Mesenchymal stem cell (in vitro differentiated cells and primary cell): ENCODE measurements around the gene CD4.
"Not testable (repeated sequence)": the region's sequence is repeated elsewhere in the genome, so short reads cannot be mapped to it uniquely, and the experiment has no call there.

Source experiments
- DNase-seq: peaks from one replicate; pipeline ENCODE4 v3.0.0-alpha.2; 2013
- H2AFZ ChIP-seq: one replicate; pipeline ENCODE4 v1.6.1; 2013; ENCODE audit warnings: low read depth, mild to moderate bottlenecking, control low read depth, inconsistent platforms, low read length, moderate library complexity
- H2AK5ac ChIP-seq: 2 replicates; pipeline ENCODE4 v1.6.1; 2013; ENCODE audit warnings: low read length, moderate library complexity, mild to moderate bottlenecking, inconsistent platforms; ENCODE audit not compliant: severe bottlenecking
- H2BK120ac ChIP-seq: one replicate; pipeline ENCODE4 v1.6.1; 2013; ENCODE audit warnings: low read depth, mild to moderate bottlenecking, inconsistent platforms, low read length, moderate library complexity
- H2BK12ac ChIP-seq, 2 experiments: one replicate each; pipeline ENCODE4 v1.6.1; 2013; ENCODE audit warnings: inconsistent platforms in 2 of 2, low read length in 2 of 2, mild to moderate bottlenecking in 2 of 2, moderate library complexity in 2 of 2, control low read depth in 1 of 2
- H2BK15ac ChIP-seq: one replicate; pipeline ENCODE4 v1.6.1; 2013; ENCODE audit warnings: mild to moderate bottlenecking, low read depth, inconsistent platforms; ENCODE audit not compliant: poor library complexity, severe bottlenecking
- H2BK5ac ChIP-seq: 2 replicates; pipeline ENCODE4 v1.6.1; 2013; ENCODE audit warnings: low read depth, mild to moderate bottlenecking, low read length, control low read depth, inconsistent platforms; ENCODE audit not compliant: poor library complexity, severe bottlenecking
- H3K14ac ChIP-seq, 2 experiments: one replicate each; pipeline ENCODE4 v1.6.1; 2013; ENCODE audit warnings: inconsistent platforms in 2 of 2, low read length in 2 of 2, control low read depth in 1 of 2, mild to moderate bottlenecking in 1 of 2, moderate library complexity in 1 of 2
- H3K18ac ChIP-seq, 2 experiments: one replicate each; pipeline ENCODE4 v1.6.1; 2013; ENCODE audit warnings: inconsistent platforms in 2 of 2, low read length in 2 of 2, control low read depth in 1 of 2, low read depth in 1 of 2, mild to moderate bottlenecking in 1 of 2
- H3K23ac ChIP-seq, 2 experiments: one replicate each; pipeline ENCODE4 v1.6.1; 2013; ENCODE audit warnings: inconsistent platforms in 2 of 2, low read length in 2 of 2, mild to moderate bottlenecking in 2 of 2, moderate library complexity in 2 of 2, control low read depth in 1 of 2
- H3K27ac ChIP-seq: 2 replicates; pipeline ENCODE4 v1.5.1; 2013; ENCODE audit warnings: mild to moderate bottlenecking, moderate library complexity, low read length, control low read depth, inconsistent platforms; ENCODE audit not compliant: poor library complexity, severe bottlenecking
- H3K27me3 ChIP-seq, 2 experiments: 2 replicates each; pipeline versions ENCODE4 v1.6.1 to v1.7.0; 2013; ENCODE audit warnings: low read length in 2 of 2, mild to moderate bottlenecking in 2 of 2, moderate library complexity in 2 of 2, control low read depth in 1 of 2, inconsistent platforms in 1 of 2; ENCODE audit not compliant: control insufficient read depth in 1 of 2, insufficient read depth in 1 of 2
- H3K36me3 ChIP-seq, 2 experiments: 2 replicates each; pipeline versions ENCODE4 v1.6.1 to v1.7.0; 2013; ENCODE audit warnings: low read length in 2 of 2, control low read depth in 1 of 2, inconsistent platforms in 1 of 2, low read depth in 1 of 2, mild to moderate bottlenecking in 1 of 2; ENCODE audit not compliant: insufficient read depth in 2 of 2, control insufficient read depth in 1 of 2
- H3K4ac ChIP-seq, 2 experiments: one replicate each; pipeline ENCODE4 v1.6.1; 2013; ENCODE audit warnings: inconsistent platforms in 2 of 2, low read length in 2 of 2, mild to moderate bottlenecking in 2 of 2, moderate library complexity in 2 of 2, control low read depth in 1 of 2, low read depth in 1 of 2
- H3K4me1 ChIP-seq: 2 replicates; pipeline ENCODE4 v1.6.1; 2013; ENCODE audit warnings: low read depth, low read length, control low read depth; ENCODE audit not compliant: control insufficient read depth, insufficient read depth
- H3K4me2 ChIP-seq: 2 replicates; pipeline ENCODE4 v1.6.1; 2013; ENCODE audit warnings: low read length, mild to moderate bottlenecking, inconsistent platforms; ENCODE audit not compliant: poor library complexity, severe bottlenecking
- H3K4me3 ChIP-seq, 2 experiments: 2 replicates each; pipeline versions ENCODE4 v1.5.1 to v1.7.0; 2013; ENCODE audit warnings: low read length in 2 of 2, mild to moderate bottlenecking in 2 of 2, control low read depth in 1 of 2, low read depth in 1 of 2; ENCODE audit not compliant: insufficient read depth in 1 of 2
- H3K79me1 ChIP-seq: replicated peaks from 2 replicates; pipeline ENCODE4 v1.6.1; 2013; ENCODE audit warnings: mild to moderate bottlenecking, control low read depth, low read length, inconsistent platforms; ENCODE audit not compliant: poor library complexity, severe bottlenecking
- H3K9ac ChIP-seq: 2 replicates; pipeline ENCODE4 v1.7.0; 2013; ENCODE audit warnings: mild to moderate bottlenecking, low read length, moderate library complexity
- H3K9me3 ChIP-seq: 2 replicates; pipeline ENCODE4 v1.7.0; 2013; ENCODE audit warnings: mild to moderate bottlenecking, low read length; ENCODE audit not compliant: control insufficient read depth
- H4K8ac ChIP-seq: one replicate; pipeline ENCODE4 v1.6.1; 2013; ENCODE audit warnings: inconsistent platforms, mild to moderate bottlenecking, low read length, moderate library complexity
- H4K91ac ChIP-seq: one replicate; pipeline ENCODE4 v1.6.1; 2013; ENCODE audit warnings: mild to moderate bottlenecking, low read length, inconsistent platforms
- WGBS: methylation state at CpG from one replicate; pipeline ENCODE4 v1.1.7; 2013; ENCODE audit warnings: mixed read lengths; 5-methylcytosine and 5-hydroxymethylcytosine counted together

CD4 gene

GRCh38 chr12:6868211-6869048 is 79.1 kb downstream of the CD4 start:
- Histone ChIP-seq H3K4me2 (peak overlapping the region; percentile 85), H3K9me3 (no peaks in the 10 kb centered on the region), H2BK120ac (no peak overlapping the region), H3K27me3 (no peaks in the 10 kb centered on the region), H3K18ac (peak overlapping the region in 1 of 2 experiments; percentile 97), H4K8ac (no peak overlapping the region), H2BK12ac (no peak overlapping the region), H3K27ac (peak overlapping the region; percentile 11), H3K9ac (peak overlapping the region; percentile 97), H3K36me3 (peaks cover 55 to 59% of the 10 kb centered on the region in 2 experiments), H3K23ac (no peak overlapping the region), H2AK5ac (no peak overlapping the region), H3K4ac (no peak overlapping the region), H3K79me1 (peaks cover 4% of the 10 kb centered on the region), H2BK5ac (no peak overlapping the region), H3K4me3 (peak overlapping the region; percentile 94 to 95), H3K4me1 (peaks cover 28% of the 10 kb centered on the region), H2BK15ac (no peak overlapping the region), H2AFZ (no peak overlapping the region), H3K14ac (peak overlapping the region in 1 of 2 experiments; percentile 80), H4K91ac (no peak overlapping the region)
- WGBS: 7% methylated on average over 21 of the region's 22 CpGs
- peak; percentile 45 for DNase-seq

GRCh38 chr12:6869049-6870021 is 80.0 kb downstream of the CD4 start:
- Histone ChIP-seq H2BK12ac (no peak overlapping the region), H3K27me3 (no peaks in the 10 kb centered on the region), H2BK5ac (no peak overlapping the region), H3K4ac (no peak overlapping the region), H3K27ac (peak overlapping the region; percentile 11), H2BK120ac (no peak overlapping the region), H3K23ac (no peak overlapping the region), H3K14ac (no peak overlapping the region), H4K91ac (no peak overlapping the region), H3K4me3 (peak overlapping the region in 1 of 2 experiments; percentile 94), H3K4me1 (peaks cover 28% of the 10 kb centered on the region), H2AK5ac (no peak overlapping the region), H3K18ac (no peak overlapping the region), H3K36me3 (peaks cover 46 to 50% of the 10 kb centered on the region in 2 experiments), H2AFZ (no peak overlapping the region), H3K9me3 (no peaks in the 10 kb centered on the region), H3K79me1 (peaks cover 3% of the 10 kb centered on the region), H3K9ac (peak overlapping the region; percentile 97), H2BK15ac (no peak overlapping the region), H4K8ac (no peak overlapping the region), H3K4me2 (peak overlapping the region; percentile 85)
- DNase-seq: peak; percentile 78
- 48% methylated on average over 12 of the region's 12 CpGs for WGBS

- not testable (repeated sequence) for H3K27me3 ChIP-seq
Measured at GRCh38 chr12:6870304-6870703, 81.0 kb downstream of the CD4 start.

More at GRCh38 chr12:6870304-6870703, 81.0 kb downstream of the CD4 start:
- not testable (repeated sequence) for H2BK12ac ChIP-seq, H2AFZ ChIP-seq, H2BK5ac ChIP-seq, H2BK120ac ChIP-seq, H3K18ac ChIP-seq, H2BK15ac ChIP-seq, H3K23ac ChIP-seq, H4K91ac ChIP-seq, H3K79me1 ChIP-seq, H2AK5ac ChIP-seq, H3K4ac ChIP-seq, H3K14ac ChIP-seq, H3K4me2 ChIP-seq, H4K8ac ChIP-seq, H3K27ac ChIP-seq, H3K9me3 ChIP-seq
- peak; percentile 30 for DNase-seq
- WGBS: 82% methylated on average over 4 of the region's 4 CpGs
- peak overlapping the region in 1 of 2 experiments; percentile 94 for H3K4me3 ChIP-seq
- H3K4me1 ChIP-seq: peaks cover 28% of the 10 kb centered on the region
- peaks cover 37 to 41% of the 10 kb centered on the region in 2 experiments for H3K36me3 ChIP-seq
- H3K9ac ChIP-seq: peak overlapping the region; percentile 97
